Skeletal muscle cell (primary cell): ENCODE measurements around the gene KCNC1.

Experiments
- DNase-seq: peaks from one replicate; pipeline ENCODE4 v3.0.0-alpha.2; 2010; ENCODE audit warnings: low read depth
- H3K4me3 ChIP-seq: 2 replicates; pipeline ENCODE4 v1.5.1; 2011; ENCODE audit warnings: low read depth, mild to moderate bottlenecking, control low read depth, low read length, moderate library complexity

KCNC1 gene

DNA sequence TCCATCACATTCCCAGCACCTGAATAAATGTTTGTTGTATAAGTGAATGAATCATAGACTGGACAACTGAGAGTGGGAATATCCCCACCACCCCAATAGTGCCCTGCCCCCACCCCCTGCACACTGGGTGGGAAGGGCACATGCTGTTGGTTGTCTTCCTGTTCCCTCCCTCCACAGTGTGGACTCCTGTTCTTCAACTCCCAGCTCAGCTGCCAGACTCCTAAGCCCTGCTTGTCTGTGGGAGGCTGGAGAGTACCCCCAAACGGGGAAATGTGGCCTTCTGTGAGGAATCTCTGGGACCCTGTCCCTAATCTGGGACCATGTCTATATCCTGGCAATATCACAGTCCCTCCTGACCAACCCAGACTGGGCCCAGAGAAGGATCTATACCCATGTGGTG is 20.7 kb upstream of the KCNC1 start:
- no peak for DNase-seq

GRCh38 chr11:17714356-17714854 is 20.2 kb upstream of the KCNC1 start:
- no peak for DNase-seq
- no peak overlapping the region for H3K4me3 ChIP-seq

More for the DNA sequence above, 20.7 kb upstream of the KCNC1 start:
- no peak overlapping the region for H3K4me3 ChIP-seq

DNA sequence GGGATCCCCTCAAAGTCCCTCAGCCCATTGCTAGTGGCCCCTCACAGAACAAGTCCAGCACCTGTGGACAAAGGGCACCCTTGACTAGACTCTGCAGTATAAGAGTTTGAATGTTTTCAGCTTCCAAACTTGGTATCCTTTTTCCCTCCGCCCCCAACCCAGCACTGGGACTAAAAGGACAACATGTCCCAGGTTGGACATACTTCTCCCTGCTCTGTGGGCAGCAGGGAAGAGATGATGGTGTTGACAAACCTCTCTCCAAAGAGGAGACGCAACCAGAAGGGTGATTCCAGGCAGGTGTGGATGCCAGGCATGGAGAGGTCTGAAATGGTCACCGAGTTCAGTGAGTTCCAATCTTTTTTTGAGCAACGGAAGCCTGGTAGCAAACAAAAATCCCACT is 19.7 kb upstream of the KCNC1 start:
- DNase-seq = no peak

GRCh38 chr11:17716807-17717206 is 17.8 kb upstream of the KCNC1 start:
- no peak overlapping the region for H3K4me3 ChIP-seq
- DNase-seq = no peak

More for the DNA sequence above, 19.7 kb upstream of the KCNC1 start:
- H3K4me3 ChIP-seq = no peak overlapping the region

GRCh38 chr11:17718015-17718414 is 16.6 kb upstream of the KCNC1 start:
- H3K4me3 ChIP-seq = no peak overlapping the region
- DNase-seq = no peak

- no peak for DNase-seq
- no peak overlapping the region for H3K4me3 ChIP-seq
Measured at GRCh38 chr11:17718510-17718962, 16.0 kb upstream of the KCNC1 start.

DNA sequence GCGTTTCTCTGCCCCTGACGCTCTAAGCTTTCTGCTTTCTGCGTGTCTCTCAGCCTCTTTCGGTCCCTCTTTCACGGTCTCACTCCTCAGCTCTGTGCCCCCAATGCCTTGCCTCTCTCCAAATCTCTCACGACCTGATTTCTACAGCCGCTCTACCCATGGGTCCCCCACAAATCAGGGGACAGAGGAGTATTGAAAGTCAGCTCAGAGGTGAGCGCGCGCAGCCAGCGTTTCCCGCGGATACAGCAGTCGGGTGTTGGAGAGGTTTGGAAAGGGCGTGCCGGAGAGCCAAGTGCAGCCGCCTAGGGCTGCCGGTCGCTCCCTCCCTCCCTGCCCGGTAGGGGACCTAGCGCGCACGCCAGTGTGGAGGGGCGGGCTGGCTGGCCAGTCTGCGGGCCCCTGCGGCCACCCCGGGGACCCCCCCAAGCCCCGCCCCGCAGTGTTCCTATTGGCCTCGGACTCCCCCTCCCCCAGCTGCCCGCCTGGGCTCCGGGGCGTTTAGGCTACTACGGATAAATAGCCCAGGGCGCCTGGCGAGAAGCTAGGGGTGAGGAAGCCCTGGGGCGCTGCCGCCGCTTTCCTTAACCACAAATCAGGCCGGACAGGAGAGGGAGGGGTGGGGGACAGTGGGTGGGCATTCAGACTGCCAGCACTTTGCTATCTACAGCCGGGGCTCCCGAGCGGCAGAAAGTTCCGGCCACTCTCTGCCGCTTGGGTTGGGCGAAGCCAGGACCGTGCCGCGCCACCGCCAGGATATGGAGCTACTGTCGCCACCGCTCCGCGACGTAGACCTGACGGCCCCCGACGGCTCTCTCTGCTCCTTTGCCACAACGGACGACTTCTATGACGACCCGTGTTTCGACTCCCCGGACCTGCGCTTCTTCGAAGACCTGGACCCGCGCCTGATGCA is 15.3 kb upstream of the KCNC1 start, which contains the start of gene MYOD1:
MYOD1 (plus strand) TSS at position 544 of the 910 bp plus-strand sequence; CDS start at position 756, 212 bp downstream.
- peak; percentile 29 for DNase-seq
- peak within 1 kb of the TSS; percentile 60 for H3K4me3 ChIP-seq

- H3K4me3 ChIP-seq = peak overlapping the region; percentile 60
- DNase-seq = no peak
Measured at GRCh38 chr11:17719938-17720795, 14.4 kb upstream of the KCNC1 start.

- H3K4me3 ChIP-seq = peak overlapping the region; percentile 60
- DNase-seq = no peak
Measured at GRCh38 chr11:17720796-17721171, 13.8 kb upstream of the KCNC1 start.

- no peak for DNase-seq
- H3K4me3 ChIP-seq = peak overlapping the region; percentile 60
Measured at GRCh38 chr11:17721242-17721999, 13.2 kb upstream of the KCNC1 start.

- no peak for DNase-seq
- H3K4me3 ChIP-seq = peak overlapping the region; percentile 60
Measured at GRCh38 chr11:17722000-17722643, 12.5 kb upstream of the KCNC1 start.

GRCh38 chr11:17724020-17724908 is 10.3 kb upstream of the KCNC1 start:
- no peak overlapping the region for H3K4me3 ChIP-seq
- no peak for DNase-seq

DNA sequence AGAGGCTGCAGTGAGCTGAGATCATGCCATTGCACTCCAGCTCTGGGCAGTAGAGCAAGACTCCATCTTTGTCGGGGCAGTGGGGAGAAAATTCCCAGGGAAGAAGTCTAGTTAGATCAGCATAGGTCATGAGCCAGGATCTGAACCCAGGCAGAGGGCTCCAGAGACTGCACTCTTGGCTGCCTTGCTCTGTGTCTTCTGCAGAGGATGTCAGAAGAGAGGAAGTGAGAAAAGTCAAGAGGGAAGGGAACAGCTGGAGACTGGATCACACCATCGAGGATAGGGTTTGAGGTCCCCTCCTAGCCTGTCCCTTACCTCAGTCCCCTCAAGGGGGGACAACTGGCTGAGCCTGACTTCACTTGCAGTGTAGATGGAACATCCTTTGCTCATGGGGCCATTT is 9.4 kb upstream of the KCNC1 start:
- no peak overlapping the region for H3K4me3 ChIP-seq
- no peak for DNase-seq

GRCh38 chr11:17730137-17730536 is 4.4 kb upstream of the KCNC1 start:
- DNase-seq = no peak
- no peak overlapping the region for H3K4me3 ChIP-seq

GRCh38 chr11:17730608-17731462 is 3.7 kb upstream of the KCNC1 start:
- H3K4me3 ChIP-seq = no peak overlapping the region
- DNase-seq = peak; percentile 29

- H3K4me3 ChIP-seq = no peak overlapping the region
- no peak for DNase-seq
Measured at GRCh38 chr11:17733261-17733660, 1.3 kb upstream of the KCNC1 start.
